Thymus (tissue), 11 donors: Measurements from ENCODE around the gene ABCD2. TPM values are rescaled to one million over a fixed set of nuclear protein-coding genes. Genes with fewer than 3 reads are reported as not detected.
"Not testable (repeated sequence)": the region's sequence is repeated elsewhere in the genome, so short reads cannot be mapped to it uniquely, and the experiment has no call there.

Source experiments
- DNase-seq, 9 donors: peaks; one replicate each; pipeline ENCODE4 v3.0.0-alpha.2; 2013; ENCODE audit warnings: low spot score in 9 of 9, low read depth in 6 of 9, missing footprints in 1 of 9
- H3K27ac ChIP-seq, 2 donors: one replicate each; pipeline ENCODE4 v1.5.1; 2013; ENCODE audit warnings: control low read depth in 1 of 2, low read depth in 1 of 2, low read length in 1 of 2, mild to moderate bottlenecking in 1 of 2, moderate library complexity in 1 of 2
- H3K27me3 ChIP-seq, 2 donors: one replicate each; pipeline ENCODE4 v1.5.1; 2013; ENCODE audit warnings: low read length in 1 of 2; ENCODE audit not compliant: control insufficient read depth in 2 of 2, insufficient read depth in 1 of 2
- H3K36me3 ChIP-seq, 2 donors: one replicate each; pipeline ENCODE4 v1.5.1; 2013; ENCODE audit warnings: low read length in 1 of 2, mild to moderate bottlenecking in 1 of 2, moderate library complexity in 1 of 2; ENCODE audit not compliant: control insufficient read depth in 2 of 2, insufficient read depth in 2 of 2
- H3K4me1 ChIP-seq, 2 donors: one replicate each; pipeline ENCODE4 v1.5.1; 2013; ENCODE audit warnings: low read length in 2 of 2; ENCODE audit not compliant: control insufficient read depth in 2 of 2, insufficient read depth in 2 of 2
- H3K4me3 ChIP-seq, 2 donors: one replicate each; pipeline ENCODE4 v1.5.1; 2013; ENCODE audit warnings: low read length in 2 of 2, control low read depth in 1 of 2, mild to moderate bottlenecking in 1 of 2
- H3K9me3 ChIP-seq, 2 donors: one replicate each; pipeline ENCODE4 v1.5.1; 2013; ENCODE audit warnings: low read length in 1 of 2, mild to moderate bottlenecking in 1 of 2; ENCODE audit not compliant: control insufficient read depth in 2 of 2, insufficient read depth in 1 of 2
- WGBS: extraction: QIAGEN DNeasy Blood & Tissue Kit; methylation state at CpG from one replicate; pipeline ENCODE4 v1.1.7; 2013; 5-methylcytosine and 5-hydroxymethylcytosine counted together
- polyA plus RNA-seq: library from polyadenylated mRNA; stranded (reverse); fragments of 200-250 nt; gene quantifications from one replicate; pipeline ENCODE4 v1.2.3, GENCODE V29; 2013
- total RNA-seq: library from RNA; stranded (reverse); fragments of 120-200 nt; gene quantifications from one replicate; pipeline ENCODE4 v1.2.4, GENCODE V29; 2013
- donor health status: healthy.

The ABCD2 gene
- total and polyA plus RNA-seq, 2 donors: 0.71 to 0.84 TPM

- Histone ChIP-seq H3K27ac (no peak overlapping the region), H3K36me3 (no peaks in the 10 kb centered on the region), H3K4me1 (no peaks in the 10 kb centered on the region), H3K27me3 (no peaks in the 10 kb centered on the region), H3K9me3 (no peaks in the 10 kb centered on the region), H3K4me3 (no peak overlapping the region)
- no peak for DNase-seq
Measured at GRCh38 chr12:39533951-39534350, 85.7 kb downstream of the ABCD2 start.

- no peak overlapping the region for H3K4me3 ChIP-seq
- no peaks in the 10 kb centered on the region for H3K27me3 ChIP-seq
- no peaks in the 10 kb centered on the region for H3K36me3 ChIP-seq
- no peak for DNase-seq
- no peaks in the 10 kb centered on the region for H3K4me1 ChIP-seq
- no peak overlapping the region for H3K27ac ChIP-seq
- no peaks in the 10 kb centered on the region for H3K9me3 ChIP-seq
- 93% methylated on average over 4 of the region's 4 CpGs for WGBS
Measured at GRCh38 chr12:39532448-39532847, 87.2 kb downstream of the ABCD2 start.

DNA sequence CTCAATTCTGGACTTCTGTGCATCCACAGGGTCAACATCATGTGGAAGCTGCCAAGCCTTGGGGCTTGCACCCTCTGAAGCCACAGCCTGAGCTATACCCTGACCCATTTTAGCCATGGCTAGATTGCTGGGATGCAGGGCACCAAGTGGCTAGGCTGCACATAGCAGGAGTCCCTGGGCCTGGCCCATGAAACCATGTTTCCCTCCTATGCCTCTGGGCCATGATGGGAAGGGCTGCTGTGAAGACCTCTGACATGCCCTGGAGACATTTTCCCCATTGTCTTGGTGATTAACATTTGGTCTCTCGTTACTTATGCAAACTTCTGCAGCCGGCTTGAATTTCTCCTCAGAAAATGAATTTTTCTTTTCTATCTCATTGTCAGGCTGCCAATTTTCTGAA lies 92.6 kb downstream of the ABCD2 start:
- Histone ChIP-seq H3K9me3 (peaks cover 0 to 8% of the 10 kb centered on the region in 2 donors), H3K36me3 (no peaks in the 10 kb centered on the region), H3K27ac (no peak overlapping the region), H3K4me1 (no peaks in the 10 kb centered on the region), H3K4me3 (no peak overlapping the region), H3K27me3 (no peaks in the 10 kb centered on the region)
- DNase-seq: no peak
- WGBS: 94% methylated on average over 2 of the region's 2 CpGs

- H3K27me3 ChIP-seq, H3K4me1 ChIP-seq, DNase-seq, H3K36me3 ChIP-seq, H3K27ac ChIP-seq, H3K4me3 ChIP-seq, H3K9me3 ChIP-seq: not testable (repeated sequence)
Measured at GRCh38 chr12:39522167-39522566, 97.4 kb downstream of the ABCD2 start.

- DNase-seq: no peak
- no peak overlapping the region for H3K4me3 ChIP-seq
- 97% methylated on average over 1 of the region's 1 CpG for WGBS
- no peak overlapping the region for H3K27ac ChIP-seq
- H3K9me3 ChIP-seq: peaks cover 0 to 15% of the 10 kb centered on the region in 2 donors
- no peaks in the 10 kb centered on the region for H3K27me3 ChIP-seq
- H3K36me3 ChIP-seq: no peaks in the 10 kb centered on the region
- H3K4me1 ChIP-seq: no peaks in the 10 kb centered on the region
Measured at GRCh38 chr12:39510001-39510400, 109.6 kb downstream of the ABCD2 start.

GRCh38 chr12:39505554-39505953 lies 114.0 kb downstream of the ABCD2 start:
- no peaks in the 10 kb centered on the region for H3K4me1 ChIP-seq
- H3K27me3 ChIP-seq: no peaks in the 10 kb centered on the region
- H3K4me3 ChIP-seq: no peak overlapping the region
- H3K27ac ChIP-seq: no peak overlapping the region
- peaks cover 0 to 12% of the 10 kb centered on the region in 2 donors for H3K9me3 ChIP-seq
- no peaks in the 10 kb centered on the region for H3K36me3 ChIP-seq
- no peak for DNase-seq

- Histone ChIP-seq H3K4me3 (no peak overlapping the region), H3K27me3 (no peaks in the 10 kb centered on the region), H3K36me3 (no peaks in the 10 kb centered on the region), H3K27ac (no peak overlapping the region), H3K9me3 (peaks cover 0 to 7% of the 10 kb centered on the region in 2 donors), H3K4me1 (no peaks in the 10 kb centered on the region)
- no peak for DNase-seq
- WGBS: 80% methylated on average over 2 of the region's 2 CpGs
Measured at GRCh38 chr12:39505023-39505422, 114.6 kb downstream of the ABCD2 start.

DNA sequence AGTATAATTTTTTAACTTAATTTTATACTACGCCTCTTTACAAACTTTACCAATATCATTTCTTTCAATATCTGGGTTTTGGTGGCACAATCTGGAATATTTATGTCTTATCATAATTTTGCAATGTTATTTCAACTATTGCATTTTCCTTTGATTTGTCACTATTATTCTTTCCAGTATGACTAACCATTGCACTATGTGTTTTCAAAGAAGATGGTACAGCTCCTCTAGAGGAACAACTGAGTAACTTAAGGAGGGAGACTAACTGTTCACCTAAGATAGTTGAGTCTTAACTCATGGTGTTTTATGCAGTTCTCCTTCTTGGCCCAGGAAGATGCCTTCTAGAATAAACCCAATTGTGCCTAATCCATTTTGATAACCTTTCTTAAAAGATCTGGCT lies 116.2 kb downstream of the ABCD2 start:
- 97% methylated on average over 1 of the region's 1 CpG for WGBS

DNA sequence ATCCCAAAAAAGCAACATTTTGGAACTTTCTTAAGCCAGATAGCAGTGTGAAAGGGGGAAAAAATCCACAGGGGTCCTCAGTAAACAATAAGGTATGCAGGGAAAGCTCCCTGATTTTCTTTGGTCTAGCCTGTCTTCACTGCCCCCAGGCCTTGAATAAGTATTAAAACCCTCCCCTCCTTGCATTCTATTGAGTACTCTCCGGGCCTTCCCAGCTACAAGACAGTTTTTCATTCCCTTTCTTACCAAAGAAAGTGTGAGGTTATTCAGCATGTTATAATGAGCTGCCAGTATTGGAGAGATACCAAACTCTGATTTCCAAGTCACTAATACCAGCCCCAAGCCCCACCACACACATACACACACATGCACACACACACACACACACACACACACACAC lies 116.9 kb downstream of the ABCD2 start:
- Histone ChIP-seq H3K4me3 (no peak overlapping the region), H3K4me1 (no peaks in the 10 kb centered on the region), H3K36me3 (no peaks in the 10 kb centered on the region), H3K27me3 (no peaks in the 10 kb centered on the region), H3K27ac (no peak overlapping the region), H3K9me3 (no peaks in the 10 kb centered on the region)
- DNase-seq: no peak
- 73% methylated on average over 1 of the region's 1 CpG for WGBS

More for the DNA sequence above, 116.2 kb downstream of the ABCD2 start:
- Histone ChIP-seq H3K27me3 (no peaks in the 10 kb centered on the region), H3K36me3 (no peaks in the 10 kb centered on the region), H3K4me1 (no peaks in the 10 kb centered on the region), H3K27ac (no peak overlapping the region), H3K9me3 (no peaks in the 10 kb centered on the region), H3K4me3 (no peak overlapping the region)
- no peak for DNase-seq
